Ascending aorta (tissue), 2 donors: ENCODE measurements around the gene MSI2. TPM values are rescaled to one million over a fixed set of nuclear protein-coding genes. Genes with fewer than 3 reads are reported as not detected.

Experiments
- DNase-seq, 2 donors: peaks; one replicate each; pipeline ENCODE4 v3.0.0-alpha.2; 2019; ENCODE audit warnings: low spot score in 2 of 2
- H3K27ac ChIP-seq, 2 donors: fragments of 200-600 bp; sonication (generic); one replicate each; pipeline ENCODE4 v1.5.1; 2016 to 2017; ENCODE audit warnings: mild to moderate bottlenecking in 1 of 2
- H3K27me3 ChIP-seq: fragments of 200-600 bp; sonication (generic); one replicate; pipeline ENCODE4 v1.5.1; 2017
- H3K36me3 ChIP-seq, 2 donors: fragments of 200-600 bp; sonication (generic); one replicate each; pipeline ENCODE4 v1.5.1; 2016
- H3K4me1 ChIP-seq, 2 donors: fragments of 200-600 bp; sonication (generic); one replicate each; pipeline ENCODE4 v1.5.1; 2016 to 2017; ENCODE audit warnings: mild to moderate bottlenecking in 1 of 2
- H3K4me3 ChIP-seq, 2 donors: fragments of 200-600 bp; sonication (generic); one replicate each; pipeline ENCODE4 v1.5.1; 2016 to 2017; ENCODE audit warnings: mild to moderate bottlenecking in 1 of 2
- H3K9me3 ChIP-seq, 2 donors: fragments of 200-600 bp; sonication (generic); one replicate each; pipeline ENCODE4 v1.5.1; 2016
- CTCF ChIP-seq, 3 experiments: fragments of 200-600 bp in 2 of 3; fragments of 450-650 bp in 1 of 3; sonication (generic) in 2 of 3; IDR thresholded peaks; one replicate each; pipeline ENCODE4 v1.5.1; 2016 to 2019; ENCODE audit warnings: antibody characterized with exemption in 3 of 3, mild to moderate bottlenecking in 1 of 3, moderate library complexity in 1 of 3
- intact Hi-C: fragments of 100-400 bp; cut with DNase I; formaldehyde crosslinking; loops from one replicate; pipeline ENCODE4 v1.15.1; 2023
- total RNA-seq: library from RNA; depleted of rRNA; stranded (reverse); fragments of >200 nt; gene quantifications from one replicate; pipeline ENCODE4 v1.1.0, GENCODE V29; 2016

The MSI2 gene
- total RNA-seq, 1 donor from 2014 or later: 11.7 TPM

- no peak for DNase-seq
- TF ChIP-seq CTCF (IDR thresholded peaks at IDR 0.05): no peak
- no peaks in the 10 kb centered on the region for H3K36me3 ChIP-seq
- H3K4me3 ChIP-seq: no peak overlapping the region
- H3K9me3 ChIP-seq: no peaks in the 10 kb centered on the region
- H3K27me3 ChIP-seq: no peaks in the 10 kb centered on the region
- intact Hi-C loops: no loop called here
- H3K4me1 ChIP-seq: no peaks in the 10 kb centered on the region
- H3K27ac ChIP-seq: no peak overlapping the region
Observed at GRCh38 chr17:57687642-57688041, 431.3 kb downstream of the MSI2 start.

- H3K9me3 ChIP-seq: no peaks in the 10 kb centered on the region
- no peak for DNase-seq
- no peak overlapping the region for H3K27ac ChIP-seq
- no peak overlapping the region for H3K4me3 ChIP-seq
- intact Hi-C loops: no loop called here
- no peaks in the 10 kb centered on the region for H3K4me1 ChIP-seq
- no peaks in the 10 kb centered on the region for H3K27me3 ChIP-seq
- TF ChIP-seq CTCF (IDR thresholded peaks at IDR 0.05): no peak
- no peaks in the 10 kb centered on the region for H3K36me3 ChIP-seq
Observed at GRCh38 chr17:57689254-57689653, 432.9 kb downstream of the MSI2 start.

DNA sequence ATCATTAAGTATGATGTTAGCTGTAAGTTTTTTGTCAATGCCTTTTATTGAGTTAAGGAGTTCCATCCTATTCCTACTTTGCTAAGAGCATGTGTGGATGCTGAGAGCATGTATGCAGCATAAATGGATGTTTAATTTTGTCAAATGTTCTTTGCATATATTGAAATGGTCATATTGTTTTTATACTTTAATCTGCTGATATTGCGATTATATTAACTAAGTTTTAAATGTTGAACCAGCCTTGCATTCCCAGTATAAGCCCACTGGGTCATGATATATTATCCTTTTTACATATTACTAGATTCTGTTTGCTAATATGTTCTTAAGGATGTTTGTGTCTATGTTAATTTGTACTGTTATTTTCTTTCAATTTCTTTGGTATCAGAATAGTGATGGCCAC is 435.6 kb downstream of the MSI2 start:
- Histone ChIP-seq H3K4me3 (no peak overlapping the region), H3K27me3 (no peaks in the 10 kb centered on the region), H3K4me1 (no peaks in the 10 kb centered on the region), H3K36me3 (no peaks in the 10 kb centered on the region), H3K27ac (no peak overlapping the region), H3K9me3 (no peaks in the 10 kb centered on the region)
- no peak for TF ChIP-seq CTCF (IDR thresholded peaks at IDR 0.05)
- intact Hi-C loops: no loop called here
- DNase-seq: no peak

GRCh38 chr17:57692770-57693169 is 436.4 kb downstream of the MSI2 start:
- intact Hi-C loops: no loop called here
- Histone ChIP-seq H3K27ac (no peak overlapping the region), H3K36me3 (no peaks in the 10 kb centered on the region), H3K4me3 (no peak overlapping the region), H3K4me1 (no peaks in the 10 kb centered on the region), H3K9me3 (no peaks in the 10 kb centered on the region), H3K27me3 (no peaks in the 10 kb centered on the region)
- no peak for DNase-seq
- no peak for TF ChIP-seq CTCF (IDR thresholded peaks at IDR 0.05)

DNA sequence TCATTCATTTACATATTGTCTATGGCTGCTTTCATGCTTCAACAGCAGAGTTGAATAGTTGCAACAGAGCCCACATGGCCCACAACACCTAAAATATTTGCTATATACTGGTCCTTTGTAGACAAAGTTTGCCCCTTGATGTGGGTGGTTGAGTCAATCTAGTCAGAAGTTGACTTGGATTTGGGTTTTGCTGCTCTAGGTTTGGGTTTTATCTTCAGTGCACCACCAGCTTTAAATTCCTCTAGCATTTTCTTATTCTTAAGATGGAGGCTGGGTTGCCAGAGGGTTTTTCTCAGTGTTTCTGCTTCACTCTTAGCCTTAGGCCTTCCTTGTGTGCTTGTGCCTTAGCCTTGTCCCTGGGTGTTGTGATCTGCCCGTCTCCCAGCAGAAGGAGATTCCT is 437.7 kb downstream of the MSI2 start:
- Histone ChIP-seq H3K27ac (no peak overlapping the region), H3K27me3 (no peaks in the 10 kb centered on the region), H3K36me3 (no peaks in the 10 kb centered on the region), H3K4me3 (no peak overlapping the region), H3K9me3 (no peaks in the 10 kb centered on the region), H3K4me1 (no peaks in the 10 kb centered on the region)
- intact Hi-C loops: no loop called here
- no peak for TF ChIP-seq CTCF (IDR thresholded peaks at IDR 0.05)
- no peak for DNase-seq

DNA sequence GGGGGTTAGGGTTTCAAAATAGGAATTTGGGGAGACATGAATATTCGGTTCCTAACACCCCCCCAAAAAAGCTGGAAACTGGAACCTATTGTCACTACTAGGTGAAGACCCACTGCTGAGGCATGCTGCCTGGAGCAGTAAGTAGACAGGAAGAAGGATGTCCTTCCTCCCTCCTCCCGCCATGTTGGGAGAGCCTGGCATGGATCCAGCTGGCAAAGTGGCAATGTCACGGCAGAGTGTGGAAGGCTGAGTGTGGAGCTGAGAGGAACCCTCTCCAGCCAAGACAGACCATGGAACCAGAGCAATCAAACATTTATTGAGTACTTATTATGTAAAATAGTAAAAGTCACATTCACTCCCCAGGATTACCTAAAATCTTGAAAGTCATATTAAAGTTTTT is 439.7 kb downstream of the MSI2 start:
- Histone ChIP-seq H3K4me1 (no peaks in the 10 kb centered on the region), H3K36me3 (no peaks in the 10 kb centered on the region), H3K4me3 (no peak overlapping the region), H3K9me3 (no peaks in the 10 kb centered on the region), H3K27ac (no peak overlapping the region), H3K27me3 (no peaks in the 10 kb centered on the region)
- intact Hi-C loops: no loop called here
- DNase-seq: no peak
- TF ChIP-seq CTCF (IDR thresholded peaks at IDR 0.05): no peak
